ENCODE data around the gene FSHR. TPM values are rescaled to one million over a fixed set of nuclear protein-coding genes. Genes with fewer than 3 reads are reported as not detected.

The FSHR gene
- total RNA-seq, 4 donors from 2014 or later, result not detected

DNA sequence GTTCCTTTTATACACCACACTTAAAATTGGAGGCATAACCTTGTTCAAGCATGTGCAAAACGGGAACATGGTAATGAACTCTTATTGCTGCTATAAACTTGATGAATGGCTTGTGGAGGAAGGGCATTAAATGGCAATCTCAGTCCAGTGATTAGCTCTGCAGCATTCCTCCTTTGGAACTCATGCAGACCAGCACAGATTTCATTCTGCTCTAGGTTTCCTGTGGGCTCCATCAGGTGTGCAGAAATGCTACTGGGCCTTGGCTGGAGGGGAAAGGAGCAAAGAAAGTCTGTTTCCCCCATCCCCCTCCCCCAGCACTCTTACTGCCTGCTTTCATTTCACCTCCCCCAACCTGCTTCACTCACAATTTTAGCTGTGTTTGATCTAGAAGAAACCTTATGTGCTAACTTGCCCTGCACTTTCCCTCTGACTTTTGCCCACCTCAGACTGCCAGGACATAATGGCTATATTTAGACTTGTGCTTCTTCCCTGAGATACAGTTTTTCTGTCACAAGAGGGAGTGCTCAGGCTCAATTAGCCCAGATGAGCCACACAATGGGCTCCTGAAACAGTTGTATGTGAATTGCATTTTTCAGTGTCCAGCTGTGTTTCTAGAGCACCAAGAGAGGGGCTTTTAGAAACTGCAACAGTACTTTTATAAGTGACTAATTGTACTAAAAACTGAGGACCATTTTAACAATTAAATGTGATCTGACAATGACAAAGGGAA is 109.8 kb downstream of the FSHR start:
- ATAC-seq (no peak), DNase-seq (no peak)
- in situ Hi-C loops (cut with MboI; ENCODE audit: low sequenced_read_pairs in 4 of 4), result no loop called here
- TF ChIP-seq, protein P1, sequence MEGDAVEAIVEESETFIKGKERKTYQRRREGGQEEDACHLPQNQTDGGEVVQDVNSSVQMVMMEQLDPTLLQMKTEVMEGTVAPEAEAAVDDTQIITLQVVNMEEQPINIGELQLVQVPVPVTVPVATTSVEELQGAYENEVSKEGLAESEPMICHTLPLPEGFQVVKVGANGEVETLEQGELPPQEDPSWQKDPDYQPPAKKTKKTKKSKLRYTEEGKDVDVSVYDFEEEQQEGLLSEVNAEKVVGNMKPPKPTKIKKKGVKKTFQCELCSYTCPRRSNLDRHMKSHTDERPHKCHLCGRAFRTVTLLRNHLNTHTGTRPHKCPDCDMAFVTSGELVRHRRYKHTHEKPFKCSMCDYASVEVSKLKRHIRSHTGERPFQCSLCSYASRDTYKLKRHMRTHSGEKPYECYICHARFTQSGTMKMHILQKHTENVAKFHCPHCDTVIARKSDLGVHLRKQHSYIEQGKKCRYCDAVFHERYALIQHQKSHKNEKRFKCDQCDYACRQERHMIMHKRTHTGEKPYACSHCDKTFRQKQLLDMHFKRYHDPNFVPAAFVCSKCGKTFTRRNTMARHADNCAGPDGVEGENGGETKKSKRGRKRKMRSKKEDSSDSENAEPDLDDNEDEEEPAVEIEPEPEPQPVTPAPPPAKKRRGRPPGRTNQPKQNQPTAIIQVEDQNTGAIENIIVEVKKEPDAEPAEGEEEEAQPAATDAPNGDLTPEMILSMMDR (IDR thresholded peaks at IDR 0.05 in 4 of 5, conservative IDR thresholded peaks at IDR 0.05 in 1 of 5), result no peak
- no peak for TF ChIP-seq POLR2A (IDR thresholded peaks at IDR 0.05)
- Histone ChIP-seq H3K4me3 (no peak overlapping the region), H3K4me1 (no peaks in the 10 kb centered on the region), H3K27me3 (no peaks in the 10 kb centered on the region), H3K27ac (no peak overlapping the region), H3K9me3 (no peaks in the 10 kb centered on the region), H3K36me3 (no peaks in the 10 kb centered on the region)
- intact Hi-C loops (cut with DNase I; ENCODE audit: low total_unique reads), result no loop called here

DNA sequence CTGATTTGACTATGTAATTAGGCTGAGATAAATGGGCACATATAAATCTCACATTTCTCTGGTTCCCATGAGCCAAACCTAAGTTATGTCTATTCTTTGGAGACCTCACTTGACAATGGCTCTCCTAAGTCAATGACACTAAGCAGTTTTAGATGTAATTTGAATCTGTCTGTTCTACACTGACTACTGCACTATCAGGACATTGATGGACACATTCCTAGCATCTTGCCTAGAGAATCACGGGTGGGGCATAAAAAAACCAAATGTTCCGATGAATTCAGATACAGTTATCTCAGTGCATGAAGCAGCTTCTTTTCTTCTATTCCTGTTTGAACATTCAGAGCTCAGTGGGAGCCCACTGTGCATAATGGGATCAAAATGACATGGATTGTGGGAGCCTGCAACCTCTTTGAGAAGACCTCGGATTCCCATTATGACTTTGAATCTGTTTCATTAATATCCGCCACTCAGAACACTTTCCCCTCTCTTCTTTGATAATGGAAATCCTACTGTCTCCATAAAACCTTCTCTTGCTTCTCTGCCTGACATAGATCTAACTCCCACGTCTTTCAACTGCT is 110.8 kb downstream of the FSHR start:
- no peaks in the 10 kb centered on the region for H3K9me3 ChIP-seq
- TF ChIP-seq, protein P1 (IDR thresholded peaks at IDR 0.05 in 4 of 5, conservative IDR thresholded peaks at IDR 0.05 in 1 of 5), result no peak
- TF ChIP-seq POLR2A (IDR thresholded peaks at IDR 0.05), result no peak
- in situ Hi-C loops (cut with MboI; ENCODE audit: low sequenced_read_pairs in 4 of 4), result no loop called here
- no peaks in the 10 kb centered on the region for H3K27me3 ChIP-seq
- no peak overlapping the region for H3K4me3 ChIP-seq
- intact Hi-C loops (cut with DNase I; ENCODE audit: low total_unique reads), result no loop called here
- no peaks in the 10 kb centered on the region for H3K36me3 ChIP-seq
- ATAC-seq (no peak), DNase-seq (no peak)
- no peaks in the 10 kb centered on the region for H3K4me1 ChIP-seq
- H3K27ac ChIP-seq, result no peak overlapping the region

DNA sequence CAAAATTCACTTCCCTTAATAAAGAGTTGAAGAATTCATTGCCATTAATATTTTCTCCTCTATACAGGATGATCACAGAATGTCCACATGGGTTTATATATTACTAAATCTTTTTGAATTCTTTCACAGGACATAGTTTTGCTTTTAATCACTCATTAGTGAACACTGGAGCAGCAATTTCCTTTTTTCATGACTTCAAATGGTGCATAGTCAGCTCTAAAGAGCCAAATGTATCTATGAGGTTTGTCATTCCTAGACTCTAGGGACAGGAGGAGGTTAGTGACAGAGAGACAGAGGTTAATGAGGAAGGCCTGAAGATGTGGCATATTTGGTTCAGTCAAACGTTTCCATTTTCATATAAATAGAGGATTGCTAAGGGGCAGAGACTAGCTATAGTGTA is 111.8 kb downstream of the FSHR start:
- no peaks in the 10 kb centered on the region for H3K9me3 ChIP-seq
- H3K4me3 ChIP-seq, result no peak overlapping the region
- in situ Hi-C loops (cut with MboI; ENCODE audit: low sequenced_read_pairs in 4 of 4) (no loop called here), intact Hi-C loops (cut with DNase I; ENCODE audit: low total_unique reads) (no loop called here)
- no peaks in the 10 kb centered on the region for H3K27me3 ChIP-seq
- H3K27ac ChIP-seq, result no peak overlapping the region
- H3K4me1 ChIP-seq, result no peaks in the 10 kb centered on the region
- H3K36me3 ChIP-seq, result no peaks in the 10 kb centered on the region
- ATAC-seq, result no peak
- no peak for DNase-seq
- TF ChIP-seq, protein P1 (IDR thresholded peaks at IDR 0.05 in 4 of 5, conservative IDR thresholded peaks at IDR 0.05 in 1 of 5), result no peak
- no peak for TF ChIP-seq POLR2A (IDR thresholded peaks at IDR 0.05)

DNA sequence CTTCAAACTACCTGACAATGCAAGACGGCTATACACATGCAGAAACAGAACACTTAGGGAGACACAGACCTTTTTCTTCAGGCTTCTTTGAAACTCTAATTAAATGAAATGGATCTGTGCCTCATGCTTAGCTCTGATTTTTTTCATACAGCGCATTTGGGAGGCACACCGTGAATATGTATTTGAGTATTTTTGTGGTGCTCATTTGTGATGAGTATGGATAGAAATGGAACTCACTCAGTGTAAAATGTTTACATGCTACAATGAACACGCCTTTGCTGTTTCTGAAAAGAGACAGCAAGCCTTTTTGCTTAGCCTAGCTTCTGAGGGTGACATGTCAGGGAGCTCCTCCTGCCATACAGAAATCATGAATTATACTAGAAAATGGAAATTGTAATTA is 113.3 kb downstream of the FSHR start:
- Histone ChIP-seq H3K4me1 (no peaks in the 10 kb centered on the region), H3K27me3 (no peaks in the 10 kb centered on the region), H3K36me3 (no peaks in the 10 kb centered on the region), H3K27ac (no peak overlapping the region), H3K9me3 (no peaks in the 10 kb centered on the region), H3K4me3 (no peak overlapping the region)
- DNase-seq, result no peak
- TF ChIP-seq, protein P1 (IDR thresholded peaks at IDR 0.05 in 4 of 5, conservative IDR thresholded peaks at IDR 0.05 in 1 of 5), result no peak
- no peak for TF ChIP-seq POLR2A (IDR thresholded peaks at IDR 0.05)
- intact Hi-C loops (cut with DNase I; ENCODE audit: low total_unique reads), result no loop called here
- no peak for ATAC-seq
- in situ Hi-C loops (cut with MboI; ENCODE audit: low sequenced_read_pairs in 4 of 4), result no loop called here

All from gastrocnemius medialis (tissue), 4 donors.